Midbrain (tissue), 1 donor: Measurements from ENCODE around the gene FSTL4.
"Not testable (repeated sequence)": the region's sequence is repeated elsewhere in the genome, so short reads cannot be mapped to it uniquely, and the experiment has no call there.

Experiments
- DNase-seq: peaks from one replicate; lab custom pipeline; 2025; lab: John Stamatoyannopoulos, UW

Gene FSTL4

GRCh38 chr5:133552925-133553525, 59.3 kb downstream of the FSTL4 start:
- no peak for DNase-seq

DNA sequence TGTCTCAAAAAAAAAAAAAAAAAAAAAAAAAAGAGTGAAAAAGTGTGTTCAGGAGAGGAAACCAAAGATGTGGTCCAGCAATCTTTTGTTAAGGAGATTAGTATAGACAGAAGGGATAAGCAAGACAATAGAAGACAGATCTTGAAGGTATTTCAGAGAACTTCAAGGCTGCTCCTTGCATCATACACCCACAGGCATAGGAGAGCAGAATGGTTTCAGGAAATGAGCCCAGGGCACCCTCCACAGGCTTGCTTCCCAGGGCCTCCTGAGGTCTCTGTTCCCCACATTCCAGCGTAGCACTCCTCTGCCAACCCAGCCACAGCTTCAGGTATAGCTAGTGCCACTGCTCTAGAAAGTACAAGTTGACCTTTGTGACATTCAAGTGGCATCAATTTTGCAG, 65.8 kb downstream of the FSTL4 start:
- DNase-seq, result no peak

GRCh38 chr5:133544346-133544745, 68.0 kb downstream of the FSTL4 start:
- DNase-seq, result no peak

GRCh38 chr5:133539818-133540217, 72.5 kb downstream of the FSTL4 start:
- no peak for DNase-seq

GRCh38 chr5:133538718-133539117, 73.6 kb downstream of the FSTL4 start:
- no peak for DNase-seq

GRCh38 chr5:133535241-133535929, 77.0 kb downstream of the FSTL4 start:
- DNase-seq, result not testable (repeated sequence)

DNA sequence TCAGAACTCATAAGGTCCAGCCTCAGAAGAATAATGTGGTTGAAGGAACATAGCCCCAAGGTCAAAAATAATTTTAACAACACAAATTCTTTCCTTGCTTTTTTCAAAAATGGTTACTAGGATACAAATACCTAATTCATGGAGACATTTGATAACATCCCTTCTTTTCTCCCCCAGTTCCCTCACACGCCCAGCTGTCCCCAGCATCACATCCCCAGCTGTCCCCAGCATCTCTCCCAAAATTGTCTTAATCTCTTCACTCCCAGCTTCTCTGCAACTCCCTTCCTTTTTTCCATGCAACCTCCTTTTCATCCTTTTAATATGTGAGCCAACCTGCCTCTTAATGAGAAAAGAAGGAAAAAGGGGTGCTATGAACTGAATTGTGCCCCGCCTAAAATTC, 77.8 kb downstream of the FSTL4 start:
- DNase-seq, result no peak

- DNase-seq, result no peak
These were observed 78.8 kb downstream of the FSTL4 start for GRCh38 chr5:133533541-133533940.

DNA sequence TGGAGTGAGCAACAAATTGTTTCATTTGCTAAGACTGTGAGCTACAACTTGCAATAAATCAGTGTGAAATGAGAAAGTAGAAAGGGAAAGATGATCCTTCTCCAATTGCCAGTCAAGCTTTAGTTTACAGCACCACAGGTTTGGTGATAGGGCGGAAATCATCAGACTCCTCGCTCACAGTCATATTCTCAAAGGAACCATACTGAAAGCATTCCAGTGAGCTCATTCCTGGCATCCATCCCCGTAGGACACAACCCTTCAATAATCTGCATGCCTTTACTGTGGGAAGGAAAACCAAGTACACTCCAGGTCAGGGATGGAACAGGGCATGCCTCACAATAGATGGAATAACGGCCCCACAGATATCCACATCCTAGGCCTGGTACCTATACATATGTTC, 80.7 kb downstream of the FSTL4 start:
- no peak for DNase-seq

- DNase-seq, result no peak
These were observed 81.2 kb downstream of the FSTL4 start for GRCh38 chr5:133531178-133531577.

- DNase-seq, result no peak
These were observed 82.1 kb downstream of the FSTL4 start for GRCh38 chr5:133530270-133530669.

GRCh38 chr5:133528841-133529240, 83.5 kb downstream of the FSTL4 start:
- no peak for DNase-seq

GRCh38 chr5:133527311-133527710, 85.0 kb downstream of the FSTL4 start:
- DNase-seq, result no peak

- no peak for DNase-seq
These were observed 86.0 kb downstream of the FSTL4 start for GRCh38 chr5:133526368-133526767.

- no peak for DNase-seq
These were observed 87.2 kb downstream of the FSTL4 start for GRCh38 chr5:133525126-133525525.

- no peak for DNase-seq
These were observed 87.7 kb downstream of the FSTL4 start for GRCh38 chr5:133524666-133525065.

DNA sequence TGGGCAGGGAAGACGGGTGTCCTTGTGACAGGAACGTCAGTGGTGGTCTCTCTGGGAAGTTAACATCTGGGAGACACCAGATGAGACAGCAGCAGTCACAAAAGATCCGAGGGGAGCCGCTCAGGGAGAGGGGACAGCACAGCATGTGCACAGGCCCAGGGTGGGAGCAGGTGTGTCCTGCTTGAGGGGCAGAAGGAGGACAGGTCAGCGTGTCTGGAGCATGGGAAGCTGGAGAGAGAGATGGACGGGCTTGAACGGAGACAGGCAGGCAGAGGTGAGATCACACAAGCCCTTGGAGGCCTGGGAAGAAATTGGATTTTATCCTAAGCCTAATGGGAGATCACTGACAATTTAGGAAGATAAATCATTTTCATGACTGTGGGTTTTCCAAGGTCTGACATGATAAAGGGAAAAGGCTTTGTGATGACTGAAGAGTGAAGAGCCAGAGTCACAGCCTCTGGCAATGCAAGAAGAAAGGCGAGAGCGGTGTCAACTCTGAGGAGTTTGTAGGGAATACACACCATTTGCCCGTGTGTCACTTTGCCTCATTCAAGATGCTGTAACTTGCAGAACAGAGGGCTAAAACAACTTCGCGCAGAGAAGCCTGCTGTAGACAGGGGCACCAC, 88.3 kb downstream of the FSTL4 start:
- no peak for DNase-seq

DNA sequence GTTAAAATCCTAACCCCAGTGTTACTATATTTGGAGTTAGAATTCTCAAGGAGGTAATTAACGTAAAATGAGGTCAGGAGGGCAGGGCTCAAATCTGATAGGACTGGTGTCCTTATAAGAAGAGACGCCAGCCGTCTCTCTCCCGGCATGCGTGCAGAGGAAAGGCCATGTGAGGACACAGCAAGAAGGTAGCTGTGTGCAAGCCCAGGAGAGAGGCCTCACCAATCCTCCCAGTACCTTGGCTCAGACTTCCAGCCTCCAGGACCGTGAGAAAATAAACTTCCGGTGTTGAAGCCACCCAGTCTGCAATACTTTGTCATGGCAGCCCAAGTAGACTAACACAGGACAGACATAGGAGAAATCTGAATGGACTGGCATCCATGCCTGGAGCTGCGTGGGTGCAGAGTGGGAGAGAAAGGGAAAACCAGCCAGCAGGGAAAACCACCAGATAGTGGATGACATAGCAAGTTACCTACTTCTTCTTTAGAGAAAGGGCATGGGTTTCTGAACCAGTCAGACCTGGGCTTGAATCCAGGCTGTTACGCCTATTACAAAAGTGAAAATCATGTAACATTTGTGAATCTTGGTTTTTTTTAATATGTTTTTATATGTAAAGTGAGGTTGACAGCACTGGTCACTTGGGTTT, 89.2 kb downstream of the FSTL4 start:
- no peak for DNase-seq

DNA sequence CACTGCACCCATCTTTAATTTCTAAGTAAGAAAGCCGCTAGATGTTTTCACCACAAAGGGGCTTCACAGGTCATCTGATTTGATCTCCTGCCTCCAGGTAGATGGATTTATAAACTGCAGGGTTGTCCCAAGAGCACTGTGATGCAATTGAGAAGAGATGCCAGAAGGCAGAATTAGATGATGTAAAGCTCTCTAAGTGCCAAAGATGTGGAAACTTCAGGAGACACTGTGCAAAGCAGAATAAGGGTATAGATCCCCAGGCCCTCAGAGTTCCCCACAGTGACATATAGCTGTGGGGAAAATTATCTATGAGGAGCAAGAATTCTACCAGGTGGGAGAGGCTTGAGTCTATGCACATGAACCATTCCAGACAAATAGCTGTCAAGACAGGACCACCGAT, 90.5 kb downstream of the FSTL4 start:
- no peak for DNase-seq

- DNase-seq, result no peak
These were observed 91.2 kb downstream of the FSTL4 start for GRCh38 chr5:133520991-133521706.

- no peak for DNase-seq
These were observed 92.3 kb downstream of the FSTL4 start for GRCh38 chr5:133520062-133520461.

DNA sequence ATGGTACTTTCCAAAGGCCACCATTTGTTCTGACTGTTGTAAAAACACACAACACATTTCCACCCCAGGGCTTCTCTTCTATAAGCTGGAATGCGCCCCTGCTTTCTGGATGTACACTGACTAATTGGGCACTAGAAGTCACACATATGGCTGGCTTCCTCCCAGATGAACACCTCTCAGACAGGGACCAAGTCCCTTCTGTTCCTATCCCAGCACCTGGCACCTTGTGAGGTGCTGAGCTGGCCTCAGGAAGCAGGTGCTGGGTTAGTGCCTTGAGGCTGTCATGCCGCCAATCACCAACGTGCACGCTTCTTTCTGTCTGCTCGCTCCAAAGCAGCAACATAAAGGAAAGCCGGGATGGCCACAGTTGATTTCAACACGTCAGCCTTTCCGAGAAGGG, 93.2 kb downstream of the FSTL4 start:
- DNase-seq, result no peak
